Activated CD8-positive, alpha-beta T cell treated with anti-CD3 and anti-CD28 coated beads for 36 hours (primary cell): Measurements from ENCODE around the gene FAM53A. TPM values are rescaled to one million over a fixed set of nuclear protein-coding genes. Genes with fewer than 3 reads are reported as not detected.

Source experiments
- ATAC-seq: fragments of 200-7000 bp; cut with Tn5 transposase; one replicate; pipeline ENCODE4 v1.10.0; 2021; ENCODE audit warnings: mild to moderate bottlenecking, moderate library complexity
- CTCF ChIA-PET: fragments of 350-600 bp; sonication (Branson Sonifier 250); formaldehyde crosslinking; loops from one replicate; lab custom pipeline; 2021; ENCODE audit warnings: antibody characterized with exemption; lab: Charles Lee
- POLR2A ChIA-PET: fragments of 350-600 bp; sonication (Branson Sonifier 250); formaldehyde crosslinking; loops from one replicate; lab custom pipeline; 2021; ENCODE audit warnings: antibody characterized with exemption; lab: Charles Lee
- DNase-seq: peaks from one replicate; pipeline ENCODE4 v3.0.0-alpha.2; 2020
- H3K27ac Mint-ChIP-seq: one replicate; pipeline ENCODE4 v1.8.0; 2021; ENCODE audit warnings: mild to moderate bottlenecking, mixed read lengths
- H3K27me3 Mint-ChIP-seq: one replicate; pipeline ENCODE4 v1.8.0; 2021; ENCODE audit warnings: mixed read lengths
- H3K36me3 Mint-ChIP-seq: one replicate; pipeline ENCODE4 v1.8.0; 2021; ENCODE audit warnings: low read depth, mixed read lengths
- H3K4me1 Mint-ChIP-seq: one replicate; pipeline ENCODE4 v1.8.0; 2021; ENCODE audit warnings: low read depth, mixed read lengths
- H3K4me3 Mint-ChIP-seq: one replicate; pipeline ENCODE4 v1.8.0; 2021; ENCODE audit warnings: mild to moderate bottlenecking, moderate library complexity, mixed read lengths
- H3K9me3 Mint-ChIP-seq: one replicate; pipeline ENCODE4 v1.8.0; 2021; ENCODE audit warnings: mixed read lengths
- CTCF ChIP-seq: fragments of 200-600 bp; IDR thresholded peaks from one replicate; pipeline ENCODE4 v1.8.0; 2022; ENCODE audit warnings: antibody characterized with exemption, mild to moderate bottlenecking
- intact Hi-C: fragments of 100-400 bp; cut with micrococcal nuclease; formaldehyde crosslinking; loops from one replicate; pipeline ENCODE4 v1.10.0; 2022
- total RNA-seq, 2 experiments: library from RNA; stranded (reverse); gene quantifications; one replicate each; pipeline ENCODE4 v1.2.3, GENCODE V29; 2021

Gene FAM53A
- total RNA-seq, 2 experiments from 2014 or later, result 1.2 to 1.8 TPM

- peak; percentile 98 for ATAC-seq
- peak; percentile 98 for TF ChIP-seq CTCF
- H3K4me1 Mint-ChIP-seq, result no peaks in the 10 kb centered on the region
- H3K27ac Mint-ChIP-seq, result no peak overlapping the region
- ChIA-PET POLR2A (interaction anchor here (1.6 kb wide), 1 partner anchor 276 kb away, joined by 3 read pairs; no protein-coding TSS in a partner anchor), CTCF (interaction anchor here (0.7 to 1.8 kb wide), 19 partner anchors 11 to 513 kb away, joined by 3 to 18 read pairs (median 3); no protein-coding TSS in a partner anchor)
- intact Hi-C loops, result no loop called here
- H3K4me3 Mint-ChIP-seq, result no peak overlapping the region
- H3K36me3 Mint-ChIP-seq, result no peaks in the 10 kb centered on the region
- H3K27me3 Mint-ChIP-seq, result no peaks in the 10 kb centered on the region
- no peaks in the 10 kb centered on the region for H3K9me3 Mint-ChIP-seq
- peak; percentile 80 for DNase-seq
Measured at GRCh38 chr4:1628892-1629698, 55.0 kb downstream of the FAM53A start.

GRCh38 chr4:1627417-1628313, 56.4 kb downstream of the FAM53A start:
- POLR2A ChIA-PET, result no interaction called here
- Mint-ChIP-seq H3K27me3 (no peaks in the 10 kb centered on the region), H3K36me3 (no peaks in the 10 kb centered on the region), H3K27ac (no peak overlapping the region), H3K9me3 (no peaks in the 10 kb centered on the region), H3K4me3 (no peak overlapping the region), H3K4me1 (no peaks in the 10 kb centered on the region)
- DNase-seq, result no peak
- TF ChIP-seq CTCF, result no peak
- intact Hi-C loops, result no loop called here
- ATAC-seq, result no peak
- CTCF ChIA-PET, result no interaction called here

- no peak for TF ChIP-seq CTCF
- Mint-ChIP-seq H3K36me3 (no peaks in the 10 kb centered on the region), H3K4me3 (no peak overlapping the region), H3K4me1 (no peaks in the 10 kb centered on the region), H3K27me3 (no peaks in the 10 kb centered on the region), H3K27ac (no peak overlapping the region), H3K9me3 (no peaks in the 10 kb centered on the region)
- POLR2A ChIA-PET, result no interaction called here
- no peak for DNase-seq
- no peak for ATAC-seq
- intact Hi-C loops, result no loop called here
- CTCF ChIA-PET, result no interaction called here
Measured at GRCh38 chr4:1626941-1627340, 57.2 kb downstream of the FAM53A start.

GRCh38 chr4:1626151-1626550, 58.0 kb downstream of the FAM53A start:
- H3K27ac Mint-ChIP-seq, result no peak overlapping the region
- no peak overlapping the region for H3K4me3 Mint-ChIP-seq
- ATAC-seq, result no peak
- no peaks in the 10 kb centered on the region for H3K9me3 Mint-ChIP-seq
- DNase-seq, result no peak
- H3K36me3 Mint-ChIP-seq, result no peaks in the 10 kb centered on the region
- POLR2A ChIA-PET, result no interaction called here
- no peaks in the 10 kb centered on the region for H3K4me1 Mint-ChIP-seq
- H3K27me3 Mint-ChIP-seq, result no peaks in the 10 kb centered on the region
- CTCF ChIA-PET, result no interaction called here
- intact Hi-C loops, result no loop called here
- no peak for TF ChIP-seq CTCF
